Ovary (tissue), 9 donors: Measurements from ENCODE around the gene MIB1. TPM values are rescaled to one million over a fixed set of nuclear protein-coding genes. Genes with fewer than 3 reads are reported as not detected.

ENCODE experiments used
- DNase-seq, 5 donors: peaks; one replicate each; pipeline ENCODE4 v3.0.0-alpha.2; 2019 to 2020
- H3K27ac ChIP-seq, 2 donors: fragments of 200-600 bp; one replicate each; pipeline versions ENCODE4 v1.5.1 to v1.8.0; 2019 to 2022
- H3K27me3 ChIP-seq: fragments of 200-600 bp; one replicate; pipeline ENCODE4 v1.8.0; 2022
- H3K36me3 ChIP-seq: fragments of 200-600 bp; sonication (generic); one replicate; pipeline ENCODE4 v1.5.1; 2019
- H3K4me1 ChIP-seq: one replicate; pipeline ENCODE4 v1.8.1; 2013; ENCODE audit warnings: mild to moderate bottlenecking, moderate library complexity; ENCODE audit not compliant: insufficient read depth
- H3K4me3 ChIP-seq: fragments of 200-600 bp; sonication (generic); one replicate; pipeline ENCODE4 v1.5.1; 2017
- H3K9me3 ChIP-seq, 2 donors: fragments of 200-600 bp in 1 of 2; sonication (generic) in 1 of 2; one replicate each; pipeline versions ENCODE4 v1.5.1 to v1.8.1; 2013 to 2019; ENCODE audit warnings: mild to moderate bottlenecking in 1 of 2, moderate library complexity in 1 of 2
- CTCF ChIP-seq, 3 donors: fragments of 450-650 bp in 2 of 3; fragments of 200-600 bp in 1 of 3; IDR thresholded peaks; one replicate each; pipeline versions ENCODE4 v1.5.1 to v1.8.0; 2016 to 2022; ENCODE audit warnings: antibody characterized with exemption in 3 of 3, mild to moderate bottlenecking in 1 of 3
- EP300 ChIP-seq: sonication (generic); formaldehyde crosslinking; IDR thresholded peaks from one replicate; pipeline ENCODE4 v1.6.1; 2017; ENCODE audit warnings: antibody characterized with exemption
- POLR2A ChIP-seq: fragments of 450-650 bp; IDR thresholded peaks from one replicate; pipeline ENCODE4 v1.6.1; 2017; ENCODE audit warnings: antibody characterized with exemption, mild to moderate bottlenecking, moderate library complexity
- WGBS, 3 donors: extraction: QIAGEN DNeasy Blood & Tissue Kit in 1 of 3; methylation state at CpG; one replicate each; pipeline versions ENCODE4 v1.1.5 to v1.1.7; 2013 to 2017; 5-methylcytosine and 5-hydroxymethylcytosine counted together
- intact Hi-C, 4 donors: fragments of 100-400 bp; cut with DNase I; formaldehyde crosslinking; loops; one replicate each; pipeline versions ENCODE4 v1.11.0 to v1.15.1; 2022 to 2023
- polyA plus RNA-seq, 2 donors: library from polyadenylated mRNA; stranded (reverse); fragments of 200-250 nt in 1 of 2; fragments of 350-450 nt in 1 of 2; fragmentation: Illumina TruSeq in 1 of 2; extraction: RNeasy Lipid Tissue Mini Kit (QIAGEN cat#74804) in 1 of 2; gene quantifications; one replicate each; pipeline ENCODE4 v1.2.3, GENCODE V29; 2013 to 2014
- total RNA-seq, 7 donors: library from RNA; depleted of rRNA in 2 of 7; stranded (reverse); fragments of >200 nt in 2 of 7; fragmentation: NEBNext Ultra II Directional in 3 of 7; extraction: Animal tissue kit (Norgen Biotek cat#: 25700) in 3 of 7; gene quantifications; one replicate each; pipeline versions ENCODE4 v1.1.0 to v1.2.4, GENCODE V29; 2016 to 2023
- donor health status: DM: no; HTN: no; CAD: no; lungs with moderate emphysema.
- donor health status: DM: no; HTN: no; CAD: no.
- donor health status: Bipolar disorder and iron deficiency.
- donor health status: DM: yes; HTN: yes; CAD: no.
- donor health status: DM: no; HTN: no; CAD: no.
- donor health status: DM: yes; HTN: yes; CAD: no.

The MIB1 gene
- total and polyA plus RNA-seq, 9 donors: 10.3 to 54.8 (median 41.3) TPM

- intact Hi-C loops: no loop called here
- 68 to 73% (median 69%) methylated on average over 9 of the region's 9 CpGs for WGBS, 3 donors
- Histone ChIP-seq H3K36me3 (no peaks in the 10 kb centered on the region), H3K9me3 (no peaks in the 10 kb centered on the region), H3K4me1 (no peaks in the 10 kb centered on the region), H3K4me3 (no peak overlapping the region), H3K27ac (no peak overlapping the region), H3K27me3 (no peaks in the 10 kb centered on the region)
- DNase-seq: no peak
- TF ChIP-seq CTCF (IDR thresholded peaks at IDR 0.05) (no peak), EP300 (no peak), POLR2A (no peak)
Measured at GRCh38 chr18:21805771-21806366, 65.3 kb downstream of the MIB1 start.

GRCh38 chr18:21808185-21808584 lies 67.6 kb downstream of the MIB1 start:
- H3K4me3 ChIP-seq: no peak overlapping the region
- H3K27ac ChIP-seq: no peak overlapping the region
- no peaks in the 10 kb centered on the region for H3K36me3 ChIP-seq
- DNase-seq: no peak
- TF ChIP-seq EP300 (no peak), CTCF (IDR thresholded peaks at IDR 0.05) (no peak), POLR2A (no peak)
- no peaks in the 10 kb centered on the region for H3K4me1 ChIP-seq
- WGBS, 3 donors: 97 to 98% (median 98%) methylated on average over 3 of the region's 3 CpGs
- intact Hi-C loops: no loop called here
- no peaks in the 10 kb centered on the region for H3K9me3 ChIP-seq
- H3K27me3 ChIP-seq: no peaks in the 10 kb centered on the region

- WGBS, 3 donors: 95 to 99% (median 96%) methylated on average over 2 of the region's 2 CpGs
- DNase-seq: no peak
- Histone ChIP-seq H3K27me3 (no peaks in the 10 kb centered on the region), H3K36me3 (no peaks in the 10 kb centered on the region), H3K27ac (no peak overlapping the region), H3K4me3 (no peak overlapping the region), H3K9me3 (no peaks in the 10 kb centered on the region), H3K4me1 (no peaks in the 10 kb centered on the region)
- TF ChIP-seq CTCF (IDR thresholded peaks at IDR 0.05): no peak
- TF ChIP-seq POLR2A: no peak
- no peak for TF ChIP-seq EP300
- intact Hi-C loops: no loop called here
Measured at GRCh38 chr18:21809725-21810124, 69.1 kb downstream of the MIB1 start.

GRCh38 chr18:21815101-21815500 lies 74.5 kb downstream of the MIB1 start:
- no peak for DNase-seq
- H3K9me3 ChIP-seq: no peaks in the 10 kb centered on the region
- H3K27ac ChIP-seq: no peak overlapping the region
- no peaks in the 10 kb centered on the region for H3K4me1 ChIP-seq
- TF ChIP-seq CTCF (IDR thresholded peaks at IDR 0.05): no peak
- no peak for TF ChIP-seq EP300
- TF ChIP-seq POLR2A: no peak
- no peaks in the 10 kb centered on the region for H3K27me3 ChIP-seq
- H3K36me3 ChIP-seq: no peaks in the 10 kb centered on the region
- intact Hi-C loops: no loop called here
- H3K4me3 ChIP-seq: no peak overlapping the region
- 96% methylated on average over 2 of the region's 2 CpGs for WGBS, 3 donors
